GM21423 (cell line): ENCODE measurements around the gene TRIM2.
A peak's percentile ranks its signal among the peaks of the same experiment; 100 is the strongest.
"Not testable (repeated sequence)": the region's sequence is repeated elsewhere in the genome, so short reads cannot be mapped to it uniquely, and the experiment has no call there.

Source experiments
- ATAC-seq: cut with Tn5 transposase; IDR thresholded peaks from one replicate; pipeline ENCODE4 v1.9.1; 2021; ENCODE audit warnings: mild to moderate bottlenecking, moderate library complexity; ENCODE audit not compliant: unreplicated experiment

The TRIM2 gene

GRCh38 chr4:153189016-153189801, 15.0 kb upstream of the TRIM2 start:
- ATAC-seq, result no peak

- ATAC-seq, result no peak
Observed at GRCh38 chr4:153191795-153192363, 12.4 kb upstream of the TRIM2 start.

GRCh38 chr4:153197301-153197700, 6.9 kb upstream of the TRIM2 start:
- no peak for ATAC-seq

- no peak for ATAC-seq
Observed at GRCh38 chr4:153198719-153199118, 5.5 kb upstream of the TRIM2 start.

GRCh38 chr4:153203746-153204145, 497 bp upstream of the TRIM2 start:
- not testable (repeated sequence) for ATAC-seq

GRCh38 chr4:153204728-153205648, 745 bp downstream of the TRIM2 start:
- ATAC-seq, result peak; percentile 60

GRCh38 chr4:153205757-153206156, 1.5 kb downstream of the TRIM2 start:
- no peak for ATAC-seq

GRCh38 chr4:153206534-153206933, 2.3 kb downstream of the TRIM2 start:
- no peak for ATAC-seq

- ATAC-seq, result no peak
Observed at GRCh38 chr4:153207027-153207426, 2.8 kb downstream of the TRIM2 start.

GRCh38 chr4:153207567-153207966, 3.3 kb downstream of the TRIM2 start:
- ATAC-seq, result no peak

GRCh38 chr4:153209410-153209809, 5.2 kb downstream of the TRIM2 start:
- ATAC-seq, result no peak

- ATAC-seq, result no peak
Observed at GRCh38 chr4:153210727-153211126, 6.5 kb downstream of the TRIM2 start.

GRCh38 chr4:153211986-153212728, 7.9 kb downstream of the TRIM2 start:
- no peak for ATAC-seq

GRCh38 chr4:153212736-153213135, 8.5 kb downstream of the TRIM2 start:
- no peak for ATAC-seq

GRCh38 chr4:153215921-153216320, 11.7 kb downstream of the TRIM2 start:
- no peak for ATAC-seq

- no peak for ATAC-seq
Observed at GRCh38 chr4:153216546-153216945, 12.3 kb downstream of the TRIM2 start.

- ATAC-seq, result no peak
Observed at GRCh38 chr4:153217440-153217839, 13.2 kb downstream of the TRIM2 start.

GRCh38 chr4:153218961-153219360, 14.7 kb downstream of the TRIM2 start:
- ATAC-seq, result no peak

- no peak for ATAC-seq
Observed at GRCh38 chr4:153220682-153221395, 16.6 kb downstream of the TRIM2 start.
